Activated effector memory CD4-positive, alpha-beta T cell treated with Interleukin-2 at 50 U/mL for 16 hours (primary cell): ENCODE measurements around the gene TCF25.
"Not testable (repeated sequence)": the region's sequence is repeated elsewhere in the genome, so short reads cannot be mapped to it uniquely, and the experiment has no call there.

Source experiments
- DNase-seq: peaks from one replicate; pipeline ENCODE4 v3.0.0-alpha.2; 2020

The TCF25 gene, protein sequence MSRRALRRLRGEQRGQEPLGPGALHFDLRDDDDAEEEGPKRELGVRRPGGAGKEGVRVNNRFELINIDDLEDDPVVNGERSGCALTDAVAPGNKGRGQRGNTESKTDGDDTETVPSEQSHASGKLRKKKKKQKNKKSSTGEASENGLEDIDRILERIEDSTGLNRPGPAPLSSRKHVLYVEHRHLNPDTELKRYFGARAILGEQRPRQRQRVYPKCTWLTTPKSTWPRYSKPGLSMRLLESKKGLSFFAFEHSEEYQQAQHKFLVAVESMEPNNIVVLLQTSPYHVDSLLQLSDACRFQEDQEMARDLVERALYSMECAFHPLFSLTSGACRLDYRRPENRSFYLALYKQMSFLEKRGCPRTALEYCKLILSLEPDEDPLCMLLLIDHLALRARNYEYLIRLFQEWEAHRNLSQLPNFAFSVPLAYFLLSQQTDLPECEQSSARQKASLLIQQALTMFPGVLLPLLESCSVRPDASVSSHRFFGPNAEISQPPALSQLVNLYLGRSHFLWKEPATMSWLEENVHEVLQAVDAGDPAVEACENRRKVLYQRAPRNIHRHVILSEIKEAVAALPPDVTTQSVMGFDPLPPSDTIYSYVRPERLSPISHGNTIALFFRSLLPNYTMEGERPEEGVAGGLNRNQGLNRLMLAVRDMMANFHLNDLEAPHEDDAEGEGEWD

GRCh38 chr16:89873109-89873971, at the start of gene TCF25:
TSS of gene TCF25 (plus strand) at chr16:89873592. CDS start at chr16:89873668, 76 bp downstream.
- peak; percentile 79 for DNase-seq

- not testable (repeated sequence) for DNase-seq
Observed at GRCh38 chr16:89823824-89824148, 49.6 kb upstream of the TCF25 start.

DNA sequence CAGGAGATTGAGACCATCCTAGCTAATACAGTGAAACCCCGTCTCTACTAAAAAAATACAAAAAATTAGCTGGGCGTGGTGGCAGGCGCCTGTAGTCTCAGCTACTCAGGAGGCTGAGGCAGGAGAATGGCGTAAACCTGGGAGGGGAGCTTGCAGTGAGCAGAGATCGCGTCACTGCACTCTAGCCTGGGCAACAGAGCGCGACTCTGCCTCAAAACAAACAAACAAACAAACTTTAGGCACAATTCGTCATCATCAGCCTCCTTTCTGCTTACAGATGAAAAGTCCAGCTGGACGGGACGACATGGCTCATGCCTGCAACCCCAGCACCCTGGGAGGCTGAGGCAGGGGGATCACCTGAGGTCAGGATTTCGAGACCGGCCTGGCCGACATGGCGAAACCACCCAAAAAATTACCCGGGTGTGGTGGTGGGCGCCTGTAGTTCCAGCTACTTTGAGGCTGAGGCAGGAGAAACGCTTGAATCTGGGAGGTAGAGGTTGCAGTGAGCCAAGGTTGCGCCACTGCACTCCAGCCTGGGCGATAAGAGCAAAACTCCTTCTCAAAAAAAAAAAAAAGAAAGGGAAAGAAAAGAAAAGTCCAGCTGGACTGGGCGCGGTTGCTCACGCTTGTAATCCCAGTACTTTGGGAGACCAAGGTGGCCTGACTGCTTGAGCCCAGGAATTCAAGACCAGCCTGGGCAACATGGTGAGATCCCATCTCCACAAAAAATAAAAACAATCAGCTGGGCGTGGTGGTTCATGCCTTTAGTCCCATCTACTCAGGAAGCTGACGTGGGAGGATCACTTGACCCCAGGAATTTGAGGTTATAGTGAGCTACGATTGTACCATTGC, 46.6 kb upstream of the TCF25 start:
- DNase-seq = no peak

DNA sequence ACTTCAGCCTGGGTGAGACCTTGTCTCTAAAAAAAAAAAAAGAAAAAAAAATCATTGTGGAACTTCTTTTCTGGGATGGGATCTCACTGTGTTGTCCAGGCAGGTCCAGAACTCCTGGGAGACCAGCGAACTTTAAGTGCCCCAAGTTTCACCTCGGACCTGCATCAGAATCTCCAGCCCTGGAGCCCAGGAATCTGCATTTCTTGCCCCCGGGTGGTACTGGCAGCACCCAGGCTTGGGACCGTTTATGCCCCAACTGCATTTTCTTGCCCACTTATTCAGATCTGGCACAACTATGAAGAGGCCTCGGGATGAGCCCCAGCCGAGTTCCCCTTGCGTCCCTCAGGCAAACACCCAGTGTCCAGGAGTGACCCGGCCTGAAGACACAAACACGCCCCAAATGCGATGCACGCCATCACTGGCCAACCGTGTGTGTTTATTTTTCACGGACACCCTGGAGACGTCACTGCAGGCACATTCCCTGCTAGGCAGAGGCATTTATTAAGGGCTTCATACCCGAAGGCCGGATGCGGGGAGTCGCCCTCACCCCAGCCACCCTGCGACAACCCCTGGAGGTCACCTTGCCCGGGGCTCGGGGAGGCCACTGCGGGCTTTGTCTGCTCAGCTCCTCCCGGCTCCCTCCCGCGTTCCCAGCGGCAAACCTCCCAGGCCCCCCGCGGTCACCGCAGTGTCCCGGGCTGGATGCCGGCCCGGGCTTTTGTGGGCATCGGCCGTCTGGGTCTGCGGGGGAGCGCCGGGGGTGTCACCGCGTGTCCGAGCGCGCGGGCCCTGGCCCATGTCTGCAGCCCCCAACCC, 45.8 kb upstream of the TCF25 start:
- DNase-seq = no peak

- DNase-seq = peak; percentile 59
Observed at GRCh38 chr16:89828199-89828869, 45.1 kb upstream of the TCF25 start, which contains the start of gene SPIRE2. TSS of gene SPIRE2 (plus strand) at chr16:89828475. CDS start at chr16:89828551, 76 bp downstream.

DNA sequence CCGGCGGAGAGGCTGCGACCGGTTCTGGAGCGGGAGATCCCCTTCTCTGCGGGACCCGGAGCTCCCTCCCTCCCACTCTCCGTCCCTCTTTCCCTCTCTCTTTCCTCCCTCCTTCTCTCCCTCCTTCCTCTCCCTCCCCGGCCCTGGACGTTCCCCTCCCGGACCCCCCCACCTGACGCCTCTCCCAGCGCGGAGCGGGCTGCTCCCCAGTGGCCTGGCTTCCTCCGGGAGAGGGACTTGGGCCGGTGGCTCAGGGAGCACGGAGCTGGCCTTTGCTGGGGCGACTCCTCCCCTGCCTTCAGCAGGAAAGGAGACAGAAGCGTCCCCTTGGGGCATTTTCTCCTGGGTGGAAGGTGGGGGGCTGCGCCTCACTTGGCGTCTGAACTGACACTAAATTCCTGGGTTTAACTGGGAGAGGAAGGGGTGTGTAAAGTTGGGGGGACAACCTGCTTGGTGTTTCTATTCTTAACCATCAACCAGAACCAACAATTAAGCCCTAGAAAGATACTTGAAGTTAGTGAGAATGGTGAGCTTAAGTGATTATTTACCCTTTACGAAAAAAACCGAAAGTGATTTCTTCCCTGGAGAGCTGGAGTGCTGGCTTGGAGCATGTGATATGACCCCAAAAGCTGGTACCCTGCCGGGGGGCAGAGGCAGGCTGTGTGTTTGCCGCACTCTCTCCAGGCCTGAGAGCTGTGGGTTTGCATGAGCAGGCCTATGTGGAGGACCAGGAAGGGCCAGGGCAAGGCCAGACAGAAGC, 44.3 kb upstream of the TCF25 start:
- DNase-seq = no peak

DNA sequence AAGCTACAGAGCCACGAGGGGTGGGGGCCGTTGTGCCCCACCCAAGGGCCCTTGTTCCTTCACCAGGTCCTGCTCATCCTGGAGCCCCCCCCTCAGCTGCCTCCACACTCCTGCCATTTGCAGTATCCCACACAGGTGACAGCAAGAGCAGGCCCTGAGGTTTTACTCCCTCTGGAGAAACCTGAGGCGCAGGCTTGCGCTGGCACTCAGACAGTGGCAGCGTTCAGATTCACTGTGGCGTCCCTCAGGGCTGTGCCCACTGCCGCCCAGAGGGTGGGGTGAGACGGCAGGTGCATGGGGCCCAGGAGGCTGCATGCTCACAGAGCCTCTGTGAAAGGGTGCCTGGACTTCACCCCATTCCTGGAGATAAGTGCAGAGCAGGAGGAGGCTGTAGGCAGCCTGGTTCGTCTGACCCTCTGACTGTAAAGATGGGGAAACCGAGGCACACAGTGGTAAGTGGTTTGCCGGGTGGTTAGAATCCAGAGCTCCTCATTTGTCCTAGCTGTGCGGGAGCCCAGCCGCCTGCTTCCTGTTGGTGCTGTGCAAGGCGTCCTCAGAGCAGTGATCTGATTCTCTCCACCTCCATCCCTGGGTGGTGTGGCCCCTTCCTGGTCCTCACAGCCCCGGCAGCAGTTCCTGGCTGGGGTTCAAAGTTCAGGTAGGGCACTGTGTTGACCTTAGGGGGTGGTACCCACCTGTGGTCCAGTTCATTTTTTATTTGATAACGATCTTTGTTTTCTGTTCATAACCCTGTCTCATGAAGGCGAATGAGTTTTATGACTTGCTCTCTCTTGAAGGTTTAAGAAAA, 43.6 kb upstream of the TCF25 start:
- DNase-seq = no peak

DNA sequence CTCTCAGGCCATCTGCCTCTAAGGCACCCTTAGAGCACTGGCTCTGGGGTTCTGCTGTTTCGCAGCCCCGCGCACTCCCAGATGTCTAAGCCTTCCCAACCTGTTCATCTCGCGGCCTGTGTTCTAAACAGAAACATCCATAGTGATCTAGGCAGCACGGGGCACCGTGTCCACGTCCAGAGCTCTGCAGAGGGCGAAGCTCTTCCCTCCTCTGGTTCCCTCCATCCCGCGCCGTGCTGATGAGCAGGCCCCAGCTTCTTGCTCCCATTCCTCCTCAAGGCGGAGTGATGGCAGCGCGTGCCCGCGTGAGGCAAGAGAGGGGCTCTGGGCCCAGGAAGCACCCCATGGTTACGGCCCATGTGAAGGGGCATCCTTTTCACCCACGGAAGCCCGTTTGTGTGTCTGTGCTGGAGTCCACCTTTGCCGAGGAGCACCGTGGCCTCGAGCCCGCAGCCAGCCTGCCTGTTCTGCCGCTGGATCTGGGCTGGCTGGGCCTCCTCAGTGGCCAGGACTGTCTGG, 41.5 kb upstream of the TCF25 start:
- DNase-seq = no peak

GRCh38 chr16:89833664-89834363, 39.6 kb upstream of the TCF25 start:
- not testable (repeated sequence) for DNase-seq

GRCh38 chr16:89834813-89835363, 38.5 kb upstream of the TCF25 start:
- DNase-seq = not testable (repeated sequence)

GRCh38 chr16:89836484-89836883, 36.9 kb upstream of the TCF25 start:
- DNase-seq = not testable (repeated sequence)

- DNase-seq = no peak
Observed at GRCh38 chr16:89837014-89837546, 36.3 kb upstream of the TCF25 start.

DNA sequence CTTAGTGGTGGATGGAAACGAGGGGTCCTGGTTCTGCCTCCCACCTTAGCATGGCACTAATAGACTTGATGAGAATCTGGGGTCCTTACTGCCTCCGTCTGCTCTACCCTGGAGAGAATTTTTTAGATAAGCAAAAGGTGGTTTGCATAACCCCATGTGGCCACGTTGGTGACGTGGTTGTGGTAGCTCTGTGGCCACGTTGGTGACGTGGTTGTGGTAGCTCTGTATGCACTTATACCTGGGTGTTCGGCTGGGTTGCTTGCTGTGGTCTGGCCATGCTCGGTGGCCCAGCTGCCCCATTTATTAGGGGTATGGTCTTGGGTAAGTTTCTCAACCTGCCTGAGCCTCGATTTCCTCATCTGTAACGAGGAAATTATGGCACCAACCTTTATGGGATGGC, 32.1 kb upstream of the TCF25 start:
- DNase-seq = peak; percentile 27

GRCh38 chr16:89842471-89843408, 30.7 kb upstream of the TCF25 start:
- DNase-seq = no peak

DNA sequence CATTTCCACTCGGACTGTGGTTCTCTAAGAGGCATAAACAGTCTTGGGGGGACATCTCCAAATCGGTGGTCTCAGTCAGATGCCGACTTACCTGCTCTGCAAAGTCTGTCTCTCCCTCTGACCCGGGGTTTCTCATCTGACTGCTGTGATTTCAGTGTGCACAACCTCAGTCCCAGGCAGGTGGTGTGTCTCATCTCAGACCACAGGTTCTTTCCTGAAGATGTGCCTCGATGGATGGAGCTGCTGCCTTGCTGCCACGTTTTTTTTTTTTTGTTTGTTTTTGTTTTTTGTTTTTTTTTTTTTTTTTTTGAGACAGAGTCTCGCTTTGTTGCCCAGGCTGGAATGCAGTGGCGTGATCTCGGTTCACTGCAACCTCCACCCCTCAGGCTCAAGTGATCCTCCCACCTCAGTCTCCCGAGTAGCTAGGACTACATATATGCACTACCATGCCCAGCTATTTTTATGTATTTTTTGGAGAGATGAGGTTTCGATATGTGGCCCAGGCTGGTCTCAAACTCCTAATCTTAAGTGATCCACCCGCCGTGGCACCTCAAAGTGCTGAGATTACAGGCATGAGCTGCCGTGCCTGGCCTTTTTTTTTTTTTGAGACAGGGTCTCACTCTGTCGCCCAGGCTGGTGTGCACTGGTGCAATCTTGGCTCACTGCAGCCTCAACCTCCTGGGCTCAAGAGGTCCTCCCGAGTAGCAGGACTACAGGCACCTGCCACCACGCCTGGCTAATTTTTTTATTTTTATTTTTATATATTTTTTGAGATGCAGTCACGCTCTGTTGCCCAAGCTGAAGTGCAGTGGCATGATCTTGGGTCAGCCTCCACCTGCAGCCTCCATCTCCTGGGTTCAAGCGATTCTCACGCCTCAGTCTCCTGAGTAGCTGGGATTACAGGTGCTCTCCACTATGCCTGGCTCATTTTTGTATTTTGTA, 29.7 kb upstream of the TCF25 start:
- no peak for DNase-seq
